SK-N-SH treated with all-trans-retinoic acid at 6 μM for 48 hours (cell line): Measurements from ENCODE around the gene SHOC2.

Experiments
- ATAC-seq: fragments of 200-7000 bp; cut with Tn5 transposase; 3 replicates; pipeline ENCODE4 v1.9.1; 2020; ENCODE audit warnings: mild to moderate bottlenecking, moderate library complexity
- ARNTL ChIP-seq: fragments of 450-650 bp; formaldehyde crosslinking; IDR thresholded peaks from 2 replicates; pipeline ENCODE4 v1.5.0; 2020; ENCODE audit warnings: low read depth, mild to moderate bottlenecking, moderate library complexity, borderline replicate concordance
- BACH2 ChIP-seq: fragments of 250-450 bp; sonication (Bioruptor Pico); IDR thresholded peaks from 2 replicates; pipeline ENCODE4 v1.9.0; 2021; ENCODE audit warnings: mild to moderate bottlenecking, borderline replicate concordance
- CREB5 ChIP-seq: fragments of 250-450 bp; sonication (Bioruptor Pico); IDR thresholded peaks from 2 replicates; pipeline ENCODE4 v1.5.1; 2020; ENCODE audit warnings: low read depth, mild to moderate bottlenecking, moderate library complexity
- CSDC2 ChIP-seq: fragments of 250-450 bp; sonication (Bioruptor Pico); IDR thresholded peaks from 2 replicates; pipeline ENCODE4 v1.5.0; 2020; ENCODE audit warnings: mild to moderate bottlenecking, moderate library complexity
- CSRNP3 ChIP-seq: fragments of 250-450 bp; sonication (Bioruptor Pico); IDR thresholded peaks from 2 replicates; pipeline ENCODE4 v1.5.1; 2021; ENCODE audit warnings: mild to moderate bottlenecking, moderate library complexity
- ESRRG ChIP-seq: fragments of 250-450 bp; sonication (Bioruptor Pico); IDR thresholded peaks from 2 replicates; pipeline ENCODE4 v1.6.1; 2021; ENCODE audit warnings: mild to moderate bottlenecking
- GLIS3 ChIP-seq: fragments of 250-450 bp; sonication (Bioruptor Pico); IDR thresholded peaks from 2 replicates; pipeline ENCODE4 v1.5.0; 2020; ENCODE audit warnings: mild to moderate bottlenecking, moderate library complexity
- ISL1 ChIP-seq: fragments of 250-450 bp; sonication (Bioruptor Pico); IDR thresholded peaks from 2 replicates; pipeline ENCODE4 v2.1.2; 2022; ENCODE audit warnings: mild to moderate bottlenecking, moderate library complexity
- OSR1 ChIP-seq: fragments of 250-450 bp; sonication (Bioruptor Pico); IDR thresholded peaks from 2 replicates; pipeline ENCODE4 v1.8.0; 2022; ENCODE audit warnings: moderate library complexity, mild to moderate bottlenecking, inconsistent platforms
- PATZ1 ChIP-seq: fragments of 250-450 bp; sonication (Bioruptor Pico); IDR thresholded peaks from 2 replicates; pipeline ENCODE4 v1.8.0; 2020; ENCODE audit warnings: mild to moderate bottlenecking, moderate library complexity, borderline replicate concordance
- POU6F1 ChIP-seq: fragments of 250-450 bp; sonication (Bioruptor Pico); IDR thresholded peaks from 2 replicates; pipeline ENCODE4 v1.8.0; 2021; ENCODE audit warnings: low read depth, mild to moderate bottlenecking, moderate library complexity, borderline replicate concordance
- PPARA ChIP-seq: fragments of 250-450 bp; sonication (Bioruptor Pico); IDR thresholded peaks from 2 replicates; pipeline ENCODE4 v1.5.0; 2020; ENCODE audit warnings: mild to moderate bottlenecking, borderline replicate concordance
- RARB ChIP-seq: fragments of 250-450 bp; sonication (Bioruptor Pico); IDR thresholded peaks from 2 replicates; pipeline ENCODE4 v1.8.0; 2021; ENCODE audit warnings: mild to moderate bottlenecking, moderate library complexity
- SNAI2 ChIP-seq: fragments of 250-450 bp; sonication (Bioruptor Pico); IDR thresholded peaks from 2 replicates; pipeline ENCODE4 v1.5.0; 2020; ENCODE audit warnings: mild to moderate bottlenecking, moderate library complexity
- TCF4 ChIP-seq: fragments of 250-450 bp; sonication (Bioruptor Pico); IDR thresholded peaks from 2 replicates; pipeline ENCODE4 v1.8.0; 2021; ENCODE audit warnings: mild to moderate bottlenecking, moderate library complexity, borderline replicate concordance
- TOX ChIP-seq: fragments of 250-450 bp; sonication (Bioruptor Pico); IDR thresholded peaks from 2 replicates; pipeline ENCODE4 v1.8.0; 2021; ENCODE audit warnings: mild to moderate bottlenecking, moderate library complexity, borderline replicate concordance
- TSHZ2 ChIP-seq: fragments of 250-450 bp; sonication (Bioruptor Pico); IDR thresholded peaks from 2 replicates; pipeline ENCODE4 v1.5.0; 2020; ENCODE audit warnings: mild to moderate bottlenecking, moderate library complexity
- ZC3H10 ChIP-seq: fragments of 250-450 bp; sonication (Bioruptor Pico); IDR thresholded peaks from 2 replicates; pipeline ENCODE4 v1.5.1; 2021; ENCODE audit warnings: mild to moderate bottlenecking, moderate library complexity
- ZFP3 ChIP-seq: fragments of 250-450 bp; sonication (Bioruptor Pico); IDR thresholded peaks from 2 replicates; pipeline ENCODE4 v1.5.0; 2020; ENCODE audit warnings: mild to moderate bottlenecking, moderate library complexity
- ZFP30 ChIP-seq: fragments of 450-650 bp; formaldehyde crosslinking; IDR thresholded peaks from 2 replicates; pipeline ENCODE4 v1.5.0; 2022; ENCODE audit warnings: mild to moderate bottlenecking, moderate library complexity
- ZNF70 ChIP-seq: fragments of 450-650 bp; formaldehyde crosslinking; IDR thresholded peaks from 2 replicates; pipeline ENCODE4 v1.5.0; 2020; ENCODE audit warnings: mild to moderate bottlenecking, moderate library complexity
- ZNF8 ChIP-seq: fragments of 450-650 bp; formaldehyde crosslinking; IDR thresholded peaks from 2 replicates; pipeline ENCODE4 v1.5.0; 2020; ENCODE audit warnings: mild to moderate bottlenecking, moderate library complexity

SHOC2 gene

GRCh38 chr10:110971638-110972037, 52.2 kb downstream of the SHOC2 start:
- TF ChIP-seq SNAI2 (CRISPR knock-in tag): no peak
- no peak for TF ChIP-seq PPARA (CRISPR knock-in tag)
- TF ChIP-seq RARB (CRISPR knock-in tag): no peak
- no peak for TF ChIP-seq PATZ1 (CRISPR knock-in tag)
- TF ChIP-seq TSHZ2 (CRISPR knock-in tag): no peak
- no peak for TF ChIP-seq ESRRG (CRISPR knock-in tag)
- no peak for TF ChIP-seq POU6F1 (CRISPR knock-in tag)
- TF ChIP-seq ZFP30 (CRISPR knock-in tag): no peak
- TF ChIP-seq CSDC2 (CRISPR knock-in tag): no peak
- no peak for TF ChIP-seq BACH2 (CRISPR knock-in tag)
- TF ChIP-seq ZC3H10 (CRISPR knock-in tag): no peak
- TF ChIP-seq TCF4 (CRISPR knock-in tag): no peak
- TF ChIP-seq ZFP3 (CRISPR knock-in tag): no peak
- no peak for TF ChIP-seq GLIS3 (CRISPR knock-in tag)
- TF ChIP-seq ISL1 (CRISPR knock-in tag): no peak
- TF ChIP-seq ZNF70: no peak
- TF ChIP-seq CSRNP3: no peak
- no peak for TF ChIP-seq OSR1 (CRISPR knock-in tag)
- no peak for ATAC-seq

- no peak for ATAC-seq
- TF ChIP-seq ZNF70: no peak
- TF ChIP-seq ARNTL (CRISPR knock-in tag): no peak
- no peak for TF ChIP-seq ZNF8 (CRISPR knock-in tag)
- no peak for TF ChIP-seq POU6F1 (CRISPR knock-in tag)
- TF ChIP-seq CREB5 (CRISPR knock-in tag): no peak
- TF ChIP-seq BACH2 (CRISPR knock-in tag): no peak
- TF ChIP-seq PATZ1 (CRISPR knock-in tag): no peak
- no peak for TF ChIP-seq TOX
- no peak for TF ChIP-seq ISL1 (CRISPR knock-in tag)
- TF ChIP-seq GLIS3 (CRISPR knock-in tag): no peak
- TF ChIP-seq TCF4 (CRISPR knock-in tag): no peak
- no peak for TF ChIP-seq ZFP3 (CRISPR knock-in tag)
- TF ChIP-seq TSHZ2 (CRISPR knock-in tag): no peak
- TF ChIP-seq SNAI2 (CRISPR knock-in tag): no peak
- no peak for TF ChIP-seq CSDC2 (CRISPR knock-in tag)
These were observed 53.1 kb downstream of the SHOC2 start for GRCh38 chr10:110972231-110973134.
